Gastrocnemius medialis (tissue), 4 donors: ENCODE results near the gene CENPB. TPM values are rescaled to one million over a fixed set of nuclear protein-coding genes. Genes with fewer than 3 reads are reported as not detected.

Experiments
- ATAC-seq, 2 donors: fragments of 150-250 bp; one replicate each; pipeline ENCODE4 v1.9.1; 2016
- DNase-seq, 2 donors: peaks; one replicate each; pipeline ENCODE4 v3.0.0-alpha.2; 2019
- H3K27ac ChIP-seq, 4 donors: fragments of 200-600 bp; sonication (generic); 1 replicate in 1 of 4; 2 replicates in 3 of 4; pipeline ENCODE4 v1.5.1; 2016 to 2018; ENCODE audit warnings: mild to moderate bottlenecking in 2 of 4, moderate library complexity in 1 of 4
- H3K27me3 ChIP-seq, 3 donors: fragments of 200-600 bp; sonication (generic) in 2 of 3; 1 replicate in 1 of 3; 2 replicates in 2 of 3; pipeline versions ENCODE4 v1.5.1 to v1.6.0; 2016 to 2019; ENCODE audit warnings: mild to moderate bottlenecking in 1 of 3, moderate library complexity in 1 of 3
- H3K36me3 ChIP-seq, 2 donors: fragments of 200-600 bp; sonication (generic) in 1 of 2; one replicate each; pipeline ENCODE4 v1.5.1; 2017 to 2018
- H3K4me1 ChIP-seq, 2 donors: fragments of 200-600 bp; sonication (generic) in 1 of 2; one replicate each; pipeline ENCODE4 v1.5.1; 2016 to 2017; ENCODE audit warnings: mild to moderate bottlenecking in 2 of 2
- H3K4me3 ChIP-seq, 4 donors: fragments of 200-600 bp; sonication (generic) in 3 of 4; 1 replicate in 1 of 4; 2 replicates in 3 of 4; pipeline ENCODE4 v1.5.1; 2016 to 2019; ENCODE audit warnings: mild to moderate bottlenecking in 2 of 4
- H3K9me3 ChIP-seq, 3 donors: fragments of 200-600 bp; sonication (generic) in 2 of 3; 1 replicate in 1 of 3; 2 replicates in 2 of 3; pipeline ENCODE4 v1.5.1; 2016 to 2019
- CTCF ChIP-seq, 5 experiments: fragments of 450-650 bp in 3 of 5; fragments of 200-600 bp in 2 of 5; sonication (generic) in 2 of 5; IDR thresholded peaks in 4 of 5; conservative IDR thresholded peaks in 1 of 5; 1 replicate in 4 of 5; 2 replicates in 1 of 5; pipeline ENCODE4 v1.5.1; 2016 to 2019; ENCODE audit warnings: antibody characterized with exemption in 5 of 5, mild to moderate bottlenecking in 3 of 5, moderate library complexity in 3 of 5
- POLR2A ChIP-seq, 2 donors: fragments of 450-650 bp; IDR thresholded peaks; one replicate each; pipeline ENCODE4 v1.6.1; 2017; ENCODE audit warnings: antibody characterized with exemption in 2 of 2, mild to moderate bottlenecking in 2 of 2, moderate library complexity in 2 of 2
- in situ Hi-C, 4 donors: fragments of 200-750 bp; cut with MboI; loops; one replicate each; pipeline versions ENCODE4 v1.15.0 to v1.8.0; 2017; ENCODE audit warnings: low sequenced_read_pairs in 4 of 4
- intact Hi-C: fragments of 100-400 bp; cut with DNase I; formaldehyde crosslinking; loops from one replicate; pipeline ENCODE4 v1.15.1; 2023; ENCODE audit warnings: low total_unique reads
- total RNA-seq, 4 donors: library from RNA; depleted of rRNA; stranded (reverse); fragments of >200 nt; gene quantifications; one replicate each; pipeline versions ENCODE4 v1.1.0 to v1.2.3, GENCODE V29; 2016

CENPB gene
- total RNA-seq, 4 donors from 2014 or later, result 67.5 to 186 (median 143) TPM

- TF ChIP-seq CTCF (IDR thresholded peaks at IDR 0.05 in 4 of 5, conservative IDR thresholded peaks at IDR 0.05 in 1 of 5), result no peak
- no peak for TF ChIP-seq POLR2A (IDR thresholded peaks at IDR 0.05)
- Histone ChIP-seq H3K4me3 (no peak overlapping the region), H3K4me1 (no peaks in the 10 kb centered on the region), H3K27me3 (peaks cover 6 to 22% (median 20%) of the 10 kb centered on the region in 3 donors), H3K9me3 (no peaks in the 10 kb centered on the region), H3K36me3 (no peaks in the 10 kb centered on the region), H3K27ac (no peak overlapping the region)
- in situ Hi-C loops (no loop called here), intact Hi-C loops (no loop called here)
- ATAC-seq (no peak), DNase-seq (no peak)
Measured at GRCh38 chr20:3745686-3746173, 40.8 kb downstream of the CENPB start.

GRCh38 chr20:3744806-3745685, 41.5 kb downstream of the CENPB start:
- H3K4me3 ChIP-seq, result no peak overlapping the region
- H3K36me3 ChIP-seq, result no peaks in the 10 kb centered on the region
- intact Hi-C loops (no loop called here), in situ Hi-C loops (no loop called here)
- H3K4me1 ChIP-seq, result no peaks in the 10 kb centered on the region
- no peaks in the 10 kb centered on the region for H3K9me3 ChIP-seq
- TF ChIP-seq POLR2A (IDR thresholded peaks at IDR 0.05), result no peak
- TF ChIP-seq CTCF (IDR thresholded peaks at IDR 0.05 in 4 of 5, conservative IDR thresholded peaks at IDR 0.05 in 1 of 5), result no peak
- H3K27me3 ChIP-seq, result peaks cover 3 to 20% (median 13%) of the 10 kb centered on the region in 3 donors
- ATAC-seq (no peak), DNase-seq (peak in 1 of 2 donors; percentile 26)
- no peak overlapping the region for H3K27ac ChIP-seq

- in situ Hi-C loops (no loop called here), intact Hi-C loops (no loop called here)
- Histone ChIP-seq H3K9me3 (no peaks in the 10 kb centered on the region), H3K36me3 (no peaks in the 10 kb centered on the region), H3K4me3 (no peak overlapping the region), H3K27ac (no peak overlapping the region), H3K4me1 (no peaks in the 10 kb centered on the region), H3K27me3 (peaks cover 2 to 16% (median 9%) of the 10 kb centered on the region in 3 donors)
- DNase-seq (no peak), ATAC-seq (no peak)
- no peak for TF ChIP-seq POLR2A (IDR thresholded peaks at IDR 0.05)
- no peak for TF ChIP-seq CTCF (IDR thresholded peaks at IDR 0.05 in 4 of 5, conservative IDR thresholded peaks at IDR 0.05 in 1 of 5)
Measured at GRCh38 chr20:3744037-3744436, 42.5 kb downstream of the CENPB start.

- H3K9me3 ChIP-seq, result no peaks in the 10 kb centered on the region
- DNase-seq, result no peak
- no peak for ATAC-seq
- H3K4me1 ChIP-seq, result no peaks in the 10 kb centered on the region
- intact Hi-C loops, result no loop called here
- TF ChIP-seq POLR2A (IDR thresholded peaks at IDR 0.05) (no peak), CTCF (IDR thresholded peaks at IDR 0.05 in 4 of 5, conservative IDR thresholded peaks at IDR 0.05 in 1 of 5) (no peak)
- in situ Hi-C loops, result no loop called here
- H3K27ac ChIP-seq, result no peak overlapping the region
- H3K36me3 ChIP-seq, result no peaks in the 10 kb centered on the region
- no peak overlapping the region for H3K4me3 ChIP-seq
- H3K27me3 ChIP-seq, result peaks cover 0 to 16% (median 9%) of the 10 kb centered on the region in 3 donors
Measured at GRCh38 chr20:3743251-3743650, 43.3 kb downstream of the CENPB start.
